Astrocyte (in vitro differentiated cells and primary cell): Measurements from ENCODE around the gene ZBTB7C. TPM values are rescaled to one million over a fixed set of nuclear protein-coding genes. Genes with fewer than 3 reads are reported as not detected.

Experiments
- DNase-seq: peaks from one replicate; pipeline ENCODE4 v3.0.0-alpha.2; 2010; ENCODE audit warnings: low read depth
- FAIRE-seq: peaks from 2 replicates; lab custom pipeline; 2011; peaks lifted over from hg19 to GRCh38; lab: Jason Lieb, UNC
- H2AFZ ChIP-seq: 2 replicates; pipeline ENCODE4 v1.6.0; 2012; ENCODE audit warnings: low read depth, low read length, inconsistent platforms
- H3K27ac ChIP-seq: 2 replicates; pipeline ENCODE4 v1.5.1; 2011; ENCODE audit warnings: low read depth, low read length, inconsistent platforms
- H3K27me3 ChIP-seq: 2 replicates; pipeline ENCODE4 v1.6.0; 2011; ENCODE audit warnings: low read length, inconsistent platforms; ENCODE audit not compliant: insufficient read depth
- H3K36me3 ChIP-seq: 2 replicates; pipeline ENCODE4 v1.5.1; 2011; ENCODE audit warnings: low read length, inconsistent platforms; ENCODE audit not compliant: insufficient read depth
- H3K4me1 ChIP-seq: 2 replicates; pipeline ENCODE4 v1.5.1; 2011; ENCODE audit warnings: low read length, inconsistent platforms; ENCODE audit not compliant: insufficient read depth
- H3K4me2 ChIP-seq: 2 replicates; pipeline ENCODE4 v1.6.0; 2012; ENCODE audit warnings: low read length, inconsistent platforms
- H3K4me3 ChIP-seq: 2 replicates; pipeline ENCODE4 v1.5.1; 2011; ENCODE audit warnings: low read depth, mild to moderate bottlenecking, low read length, inconsistent platforms; ENCODE audit not compliant: insufficient read depth
- H3K79me2 ChIP-seq: 2 replicates; pipeline ENCODE4 v1.6.0; 2012; ENCODE audit warnings: mild to moderate bottlenecking, low read length, inconsistent platforms; ENCODE audit not compliant: insufficient read depth
- H3K9ac ChIP-seq: 2 replicates; pipeline ENCODE4 v1.6.0; 2012; ENCODE audit warnings: mild to moderate bottlenecking, low read length, inconsistent platforms
- H3K9me3 ChIP-seq: 2 replicates; pipeline ENCODE4 v1.5.1; 2012; ENCODE audit warnings: low read depth, mild to moderate bottlenecking, low read length, inconsistent platforms; ENCODE audit not compliant: insufficient read depth
- H4K20me1 ChIP-seq: 2 replicates; pipeline ENCODE4 v1.6.0; 2012; ENCODE audit warnings: low read length, inconsistent platforms; ENCODE audit not compliant: insufficient read depth
- H3K27ac Mint-ChIP-seq: one replicate; pipeline ENCODE4 v1.8.0; 2021; ENCODE audit warnings: mild to moderate bottlenecking, mixed read lengths; ENCODE audit not compliant: unreplicated experiment
- H3K27me3 Mint-ChIP-seq: one replicate; pipeline ENCODE4 v1.8.0; 2021; ENCODE audit warnings: low read depth, mixed read lengths; ENCODE audit not compliant: unreplicated experiment
- H3K36me3 Mint-ChIP-seq: one replicate; pipeline ENCODE4 v1.8.0; 2021; ENCODE audit warnings: low read depth, mixed read lengths; ENCODE audit not compliant: unreplicated experiment
- H3K4me1 Mint-ChIP-seq: one replicate; pipeline ENCODE4 v1.8.0; 2021; ENCODE audit warnings: low read depth, mixed read lengths; ENCODE audit not compliant: unreplicated experiment
- H3K4me3 Mint-ChIP-seq: one replicate; pipeline ENCODE4 v1.8.0; 2021; ENCODE audit warnings: mild to moderate bottlenecking, moderate library complexity, mixed read lengths; ENCODE audit not compliant: unreplicated experiment
- H3K9me3 Mint-ChIP-seq: one replicate; pipeline ENCODE4 v1.8.0; 2021; ENCODE audit warnings: mild to moderate bottlenecking, mixed read lengths; ENCODE audit not compliant: unreplicated experiment
- EZH2 ChIP-seq: IDR thresholded peaks from 2 replicates; pipeline ENCODE4 v1.6.1; 2012; ENCODE audit warnings: mild to moderate bottlenecking, low read length, inconsistent platforms; ENCODE audit not compliant: insufficient read depth
- total RNA-seq: library from RNA; stranded (reverse); gene quantifications from 2 replicates; pipeline ENCODE4 v1.2.1, GENCODE V29; 2021
- TF ChIP-seq, protein P1 (sequence below): IDR thresholded peaks from 2 replicates; pipeline ENCODE4 v1.5.1; 2011; ENCODE audit warnings: low read depth, mild to moderate bottlenecking, inconsistent platforms, low read length, moderate library complexity; ENCODE audit not compliant: insufficient read depth

Gene ZBTB7C
- total RNA-seq, 1 donor from 2014 or later = 1.0 TPM

DNA sequence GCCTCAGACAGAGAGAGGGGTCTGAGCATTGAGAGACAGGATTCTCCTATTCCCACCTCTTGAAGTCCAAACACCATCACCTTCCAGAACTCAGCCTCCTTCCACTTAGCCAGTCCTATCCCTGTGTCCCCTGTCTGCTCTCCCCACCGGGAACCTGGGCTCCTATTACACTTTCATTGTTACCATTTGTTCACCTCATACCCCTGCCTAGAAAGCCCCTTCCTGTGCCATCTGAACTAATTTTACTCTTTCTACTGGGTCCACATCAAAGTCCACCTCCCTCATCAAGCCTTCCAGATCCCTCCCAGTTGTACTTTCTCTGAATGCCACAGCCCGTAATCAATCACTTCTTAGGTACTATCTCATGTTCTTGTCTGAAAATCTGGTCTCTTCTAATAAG lies 220.6 kb downstream of the ZBTB7C start:
- Mint-ChIP-seq H3K4me3 (no peak overlapping the region), H3K4me1 (peaks cover 2% of the 10 kb centered on the region), H3K27ac (no peak overlapping the region), H3K27me3 (peaks cover 47% of the 10 kb centered on the region), H3K9me3 (no peaks in the 10 kb centered on the region), H3K36me3 (no peaks in the 10 kb centered on the region)
- Histone ChIP-seq H2AFZ (no peak overlapping the region), H3K4me2 (no peak overlapping the region), H3K27ac (no peak overlapping the region), H3K9ac (no peak overlapping the region), H4K20me1 (no peaks in the 10 kb centered on the region), H3K36me3 (no peaks in the 10 kb centered on the region), H3K4me1 (no peaks in the 10 kb centered on the region), H3K4me3 (no peak overlapping the region), H3K79me2 (no peaks in the 10 kb centered on the region), H3K9me3 (no peaks in the 10 kb centered on the region), H3K27me3 (peaks cover 39% of the 10 kb centered on the region)
- DNase-seq (no peak), FAIRE-seq (no peak)
- TF ChIP-seq EZH2 = no peak
- TF ChIP-seq, protein P1, sequence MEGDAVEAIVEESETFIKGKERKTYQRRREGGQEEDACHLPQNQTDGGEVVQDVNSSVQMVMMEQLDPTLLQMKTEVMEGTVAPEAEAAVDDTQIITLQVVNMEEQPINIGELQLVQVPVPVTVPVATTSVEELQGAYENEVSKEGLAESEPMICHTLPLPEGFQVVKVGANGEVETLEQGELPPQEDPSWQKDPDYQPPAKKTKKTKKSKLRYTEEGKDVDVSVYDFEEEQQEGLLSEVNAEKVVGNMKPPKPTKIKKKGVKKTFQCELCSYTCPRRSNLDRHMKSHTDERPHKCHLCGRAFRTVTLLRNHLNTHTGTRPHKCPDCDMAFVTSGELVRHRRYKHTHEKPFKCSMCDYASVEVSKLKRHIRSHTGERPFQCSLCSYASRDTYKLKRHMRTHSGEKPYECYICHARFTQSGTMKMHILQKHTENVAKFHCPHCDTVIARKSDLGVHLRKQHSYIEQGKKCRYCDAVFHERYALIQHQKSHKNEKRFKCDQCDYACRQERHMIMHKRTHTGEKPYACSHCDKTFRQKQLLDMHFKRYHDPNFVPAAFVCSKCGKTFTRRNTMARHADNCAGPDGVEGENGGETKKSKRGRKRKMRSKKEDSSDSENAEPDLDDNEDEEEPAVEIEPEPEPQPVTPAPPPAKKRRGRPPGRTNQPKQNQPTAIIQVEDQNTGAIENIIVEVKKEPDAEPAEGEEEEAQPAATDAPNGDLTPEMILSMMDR = no peak

DNA sequence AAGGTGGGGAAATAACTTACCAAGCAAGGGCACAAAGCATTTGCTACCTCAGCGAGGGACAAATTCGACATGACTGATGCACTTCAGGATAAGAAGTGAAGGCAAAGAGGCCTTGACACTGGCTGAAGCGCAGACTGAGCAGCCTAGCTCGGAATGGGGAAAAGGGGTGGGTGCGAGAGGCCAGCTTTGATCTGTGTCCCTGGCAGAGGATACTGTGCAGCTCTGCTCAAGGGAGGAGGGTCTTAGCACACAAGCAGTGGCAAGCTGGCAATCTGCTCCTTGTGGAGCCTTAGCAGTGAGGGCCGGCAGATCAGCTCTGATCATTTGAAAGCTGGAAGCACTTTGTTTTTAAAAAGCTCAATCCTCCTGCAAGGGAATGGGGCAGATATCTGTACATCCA lies 222.3 kb downstream of the ZBTB7C start:
- no peaks in the 10 kb centered on the region for H3K9me3 ChIP-seq
- Mint-ChIP-seq H3K27ac (no peak overlapping the region), H3K9me3 (no peaks in the 10 kb centered on the region), H3K4me1 (no peaks in the 10 kb centered on the region), H3K36me3 (no peaks in the 10 kb centered on the region), H3K27me3 (peaks cover 52% of the 10 kb centered on the region), H3K4me3 (no peak overlapping the region)
- H3K27me3 ChIP-seq = peaks cover 47% of the 10 kb centered on the region
- FAIRE-seq = no peak
- no peak overlapping the region for H3K27ac ChIP-seq
- TF ChIP-seq EZH2 = no peak
- H3K9ac ChIP-seq = no peak overlapping the region
- no peaks in the 10 kb centered on the region for H3K4me1 ChIP-seq
- no peaks in the 10 kb centered on the region for H3K36me3 ChIP-seq
- no peaks in the 10 kb centered on the region for H3K79me2 ChIP-seq
- H2AFZ ChIP-seq = no peak overlapping the region
- no peak overlapping the region for H3K4me2 ChIP-seq
- no peaks in the 10 kb centered on the region for H4K20me1 ChIP-seq
- H3K4me3 ChIP-seq = no peak overlapping the region
- DNase-seq = no peak

DNA sequence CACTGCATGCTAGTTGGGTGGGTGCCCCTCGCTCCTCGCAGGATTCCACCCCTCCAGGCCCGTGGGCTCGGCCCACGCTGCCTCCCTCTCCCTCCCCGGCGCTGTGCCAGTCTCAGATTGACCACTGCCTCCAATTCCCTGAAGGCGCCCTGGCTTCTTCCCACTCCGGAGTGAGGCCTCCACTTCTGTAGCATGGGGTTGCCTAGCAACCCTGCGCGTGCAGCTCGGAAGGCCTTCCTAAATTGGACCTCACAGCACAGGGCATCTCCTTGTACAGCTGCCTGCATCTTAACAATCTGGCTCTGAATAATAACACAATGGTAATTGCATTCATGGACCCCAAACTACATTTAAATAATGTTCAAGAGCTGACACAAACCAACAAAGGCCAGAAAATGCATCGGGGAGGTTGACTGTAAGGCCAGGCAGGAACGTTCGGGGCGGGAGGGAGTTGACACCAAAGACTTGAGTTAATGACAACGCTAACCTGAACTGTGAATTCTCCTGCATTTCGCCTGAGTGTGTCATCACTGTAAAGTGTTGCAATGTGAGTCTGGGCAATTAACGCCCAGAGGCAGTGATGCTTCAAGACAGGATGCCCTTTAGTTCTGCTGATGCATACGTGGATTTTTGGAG lies 222.9 kb downstream of the ZBTB7C start:
- Histone ChIP-seq H3K4me2 (no peak overlapping the region), H4K20me1 (no peaks in the 10 kb centered on the region), H3K27me3 (peaks cover 50% of the 10 kb centered on the region), H3K4me3 (no peak overlapping the region), H3K36me3 (no peaks in the 10 kb centered on the region), H3K27ac (no peak overlapping the region), H2AFZ (no peak overlapping the region), H3K9ac (no peak overlapping the region), H3K4me1 (no peaks in the 10 kb centered on the region), H3K9me3 (no peaks in the 10 kb centered on the region), H3K79me2 (no peaks in the 10 kb centered on the region)
- Mint-ChIP-seq H3K27ac (no peak overlapping the region), H3K36me3 (no peaks in the 10 kb centered on the region), H3K4me1 (no peaks in the 10 kb centered on the region), H3K4me3 (no peak overlapping the region), H3K27me3 (peaks cover 54% of the 10 kb centered on the region), H3K9me3 (peaks cover 2% of the 10 kb centered on the region)
- DNase-seq = no peak
- no peak for TF ChIP-seq EZH2
- TF ChIP-seq, protein P1 = no peak
- FAIRE-seq = no peak
